ENCODE measurements around the gene ZNF724.

Gene ZNF724

GRCh38 chr19:23222998-23223652 is 27.1 kb downstream of the ZNF724 start:
- no peak for DNase-seq

- DNase-seq: no peak
Measured at GRCh38 chr19:23203841-23204344, 46.3 kb downstream of the ZNF724 start.

- DNase-seq: no peak
Measured at GRCh38 chr19:23190341-23190740, 59.9 kb downstream of the ZNF724 start.

GRCh38 chr19:23183251-23183650 is 66.9 kb downstream of the ZNF724 start:
- no peak for DNase-seq
